A549 (cell line): ENCODE results near the gene VWA8. TPM values are rescaled to one million over a fixed set of nuclear protein-coding genes. Genes with fewer than 3 reads are reported as not detected.

ENCODE experiments used
- ATAC-seq, 2 experiments: fragments of 200-7000 bp in 1 of 2; fragments of >200 bp in 1 of 2; cut with Nextera tagmentation in 1 of 2; cut with Tn5 transposase in 1 of 2; 3 replicates each; pipeline versions ENCODE4 v1.8.0 to v1.9.1; 2018 to 2020; ENCODE audit warnings: mild to moderate bottlenecking in 1 of 2, moderate library complexity in 1 of 2
- CTCF ChIA-PET: fragments of 300-600 bp; sonication (Branson Sonifier 250); formaldehyde crosslinking; extraction: SDS; loops from one replicate; lab custom pipeline; 2021; ENCODE audit warnings: antibody characterized with exemption, inconsistent platforms; lab: Yijun Ruan, JAX
- POLR2A ChIA-PET: fragments of 350-600 bp; formaldehyde crosslinking; extraction: SDS; loops from one replicate; lab custom pipeline; 2021; ENCODE audit warnings: antibody characterized with exemption, inconsistent platforms; lab: Yijun Ruan, JAX
- DNase-seq, 2 experiments: peaks; one replicate each; pipeline versions ENCODE4 v3.0.0 to v3.0.0-alpha.2; 2011 to 2016; ENCODE audit warnings: low read depth in 1 of 2, low spot score in 1 of 2
- FAIRE-seq: peaks from 2 replicates; lab custom pipeline; 2011; peaks lifted over from hg19 to GRCh38; lab: Jason Lieb, UNC
- H3K27ac ChIP-seq, 2 experiments: fragments of >200 bp; sonication (Bioruptor Twin); formaldehyde crosslinking; 3 replicates each; pipeline ENCODE4 v1.5.1; 2016 to 2017
- H3K4me1 ChIP-seq: fragments of >200 bp; sonication (Bioruptor Twin); formaldehyde crosslinking; 3 replicates; pipeline ENCODE4 v1.6.1; 2016
- H3K4me2 ChIP-seq: fragments of >200 bp; sonication (Bioruptor Twin); formaldehyde crosslinking; 3 replicates; pipeline ENCODE4 v1.6.1; 2016
- H3K4me3 ChIP-seq: fragments of >200 bp; sonication (Bioruptor Twin); formaldehyde crosslinking; 3 replicates; pipeline ENCODE4 v1.5.1; 2016
- H3K9me3 ChIP-seq: fragments of >200 bp; sonication (Bioruptor Twin); formaldehyde crosslinking; 3 replicates; pipeline ENCODE4 v1.6.1; 2016
- BHLHE40 ChIP-seq: IDR thresholded peaks from 2 replicates; pipeline ENCODE4 v1.6.1; 2012; ENCODE audit warnings: low read depth, low read length, inconsistent platforms
- CBX8 ChIP-seq: fragments of 200-600 bp; sonication (generic); IDR thresholded peaks from 2 replicates; pipeline ENCODE4 v1.6.1; 2016
- CHD4 ChIP-seq: fragments of 200-600 bp; sonication (generic); IDR thresholded peaks from 2 replicates; pipeline ENCODE4 v1.6.1; 2016; ENCODE audit warnings: antibody characterized with exemption, mild to moderate bottlenecking, borderline replicate concordance
- ESRRA ChIP-seq: fragments of 150-350 bp; IDR thresholded peaks from 2 replicates; pipeline ENCODE4 v1.6.1; 2014; ENCODE audit warnings: mild to moderate bottlenecking, low read length, borderline replicate concordance
- FOSL2 ChIP-seq, 2 experiments: fragments of 450-650 bp in 1 of 2; fragments of >200 bp in 1 of 2; sonication (Bioruptor Twin) in 1 of 2; formaldehyde crosslinking; IDR thresholded peaks; 2 replicates each; pipeline versions ENCODE4 v1.5.0 to v1.6.1; 2016 to 2020; ENCODE audit warnings: mild to moderate bottlenecking in 1 of 2, moderate library complexity in 1 of 2
- GATA3 ChIP-seq: IDR thresholded peaks from 2 replicates; pipeline ENCODE4 v1.6.1; 2012; ENCODE audit warnings: borderline replicate concordance
- HDAC2 ChIP-seq: fragments of 200-600 bp; sonication (generic); IDR thresholded peaks from 2 replicates; pipeline ENCODE4 v1.6.1; 2016
- HOXA7 ChIP-seq: fragments of 250-450 bp; sonication (Bioruptor Pico); IDR thresholded peaks from 2 replicates; pipeline ENCODE4 v1.5.0; 2020; ENCODE audit warnings: mild to moderate bottlenecking, moderate library complexity
- JUNB ChIP-seq: fragments of >200 bp; sonication (Bioruptor Twin); formaldehyde crosslinking; IDR thresholded peaks from 2 replicates; pipeline ENCODE4 v1.6.1; 2016
- MAFK ChIP-seq: fragments of 450-650 bp; IDR thresholded peaks from 2 replicates; pipeline ENCODE4 v1.6.1; 2014; ENCODE audit not compliant: partially characterized antibody
- MAZ ChIP-seq: fragments of 150-350 bp; IDR thresholded peaks from 2 replicates; pipeline ENCODE4 v1.6.1; 2014; ENCODE audit warnings: antibody characterized with exemption, low read depth, low read length, borderline replicate concordance
- NFE2L2 ChIP-seq: fragments of 150-350 bp; conservative IDR thresholded peaks from 2 replicates; pipeline ENCODE4 v1.6.1; 2014; ENCODE audit warnings: low read length
- PHF8 ChIP-seq: fragments of 200-600 bp; sonication (generic); IDR thresholded peaks from 2 replicates; pipeline ENCODE4 v1.6.1; 2016; ENCODE audit warnings: low read depth, mild to moderate bottlenecking, antibody characterized with exemption, moderate library complexity, borderline replicate concordance
- POLR2AphosphoS2 ChIP-seq: conservative IDR thresholded peaks from 2 replicates; pipeline ENCODE4 v1.6.1; 2012; ENCODE audit warnings: low read length, improper control_type of control experiment, inconsistent platforms
- RAD21 ChIP-seq, 2 experiments: fragments of >200 bp in 1 of 2; sonication (Bioruptor Twin) in 1 of 2; formaldehyde crosslinking in 1 of 2; IDR thresholded peaks in 1 of 2; conservative IDR thresholded peaks in 1 of 2; 2 replicates in 1 of 2; 3 replicates in 1 of 2; pipeline ENCODE4 v1.6.1; 2012 to 2018; ENCODE audit warnings: inconsistent platforms in 1 of 2
- RARB ChIP-seq: fragments of 250-450 bp; sonication (Bioruptor Pico); IDR thresholded peaks from 2 replicates; pipeline ENCODE4 v1.8.0; 2021; ENCODE audit warnings: mild to moderate bottlenecking, moderate library complexity
- RNF2 ChIP-seq: fragments of 200-600 bp; sonication (generic); IDR thresholded peaks from 2 replicates; pipeline ENCODE4 v1.6.1; 2016; ENCODE audit warnings: low read depth, mild to moderate bottlenecking, antibody characterized with exemption, moderate library complexity, borderline replicate concordance
- SMC3 ChIP-seq: fragments of >200 bp; sonication (Bioruptor Twin); formaldehyde crosslinking; IDR thresholded peaks from 3 replicates; pipeline ENCODE4 v1.6.1; 2018; ENCODE audit warnings: inconsistent platforms
- TP53 ChIP-seq: fragments of 250-450 bp; sonication (Bioruptor Pico); IDR thresholded peaks from 2 replicates; pipeline ENCODE4 v1.5.0; 2021; ENCODE audit warnings: mild to moderate bottlenecking, moderate library complexity
- WGBS: methylation state at CpG from one replicate; pipeline ENCODE4 v1.1.6; 2017; ENCODE audit errors: missing lambda C conversion rate; 5-methylcytosine and 5-hydroxymethylcytosine counted together
- polyA plus RNA-seq, 4 experiments: library from polyadenylated mRNA; depleted of rRNA in 3 of 4; stranded (reverse); fragments of >200 nt; fragmentation: RNase III in 1 of 4; extraction: RNeasy Plus Mini Kit Qiagen cat#74134 plus additional on column Dnase treatment in 1 of 4; gene quantifications; 2 replicates in 3 of 4; 3 replicates in 1 of 4; pipeline ENCODE4 v1.2.3, GENCODE V29; 2011 to 2017
- TF ChIP-seq, protein P1 (sequence below): IDR thresholded peaks from 2 replicates; pipeline ENCODE4 v1.6.1; 2012
- TF ChIP-seq, protein P2 (sequence below): IDR thresholded peaks from 2 replicates; pipeline ENCODE4 v1.6.1; 2012; ENCODE audit warnings: low read depth, borderline replicate concordance
- TF ChIP-seq, protein P3 (sequence below): fragments of 200-600 bp; sonication (generic); IDR thresholded peaks from 2 replicates; pipeline ENCODE4 v1.6.1; 2016; ENCODE audit warnings: antibody characterized with exemption, mild to moderate bottlenecking, moderate library complexity
- TF ChIP-seq, protein P4 (sequence below): fragments of >200 bp; sonication (Bioruptor Twin); formaldehyde crosslinking; IDR thresholded peaks from 3 replicates; pipeline ENCODE4 v1.6.1; 2016

VWA8 gene
- polyA plus RNA-seq, 2 of the 4 experiments (the other 2 are of a cell fraction), result 6.4 to 15.3 TPM

DNA sequence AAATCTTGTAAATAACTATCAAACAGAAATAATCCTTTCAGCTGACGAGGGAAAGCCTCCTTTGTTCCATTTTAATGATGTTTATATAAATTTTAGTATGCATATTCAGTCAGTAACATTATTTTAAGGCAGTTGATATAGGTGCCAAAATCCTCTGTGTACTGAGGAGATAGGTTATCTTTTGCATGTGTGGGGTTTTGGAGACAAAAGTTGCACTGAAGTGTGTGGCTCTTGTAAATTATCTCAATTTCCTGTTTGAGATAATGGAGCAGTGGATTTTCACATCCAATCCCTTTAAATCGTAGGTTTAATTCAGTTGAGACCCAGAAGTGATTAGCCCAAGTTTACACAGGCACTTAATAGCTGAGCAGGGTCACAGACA lies 396.9 kb downstream of the VWA8 start:
- Histone ChIP-seq H3K4me2 (no peak overlapping the region), H3K9me3 (no peaks in the 10 kb centered on the region), H3K4me1 (peaks cover 4% of the 10 kb centered on the region; the same call in 1 of the 3 replicates), H3K27ac (no peak overlapping the region), H3K4me3 (no peak overlapping the region)
- CTCF ChIA-PET, result interaction anchor here (1.0 to 1.1 kb wide), 2 partner anchors 36 to 105 kb away, joined by 4 read pairs; no protein-coding TSS in a partner anchor
- no peak for DNase-seq
- POLR2A ChIA-PET, result no interaction called here
- no peak for TF ChIP-seq POLR2AphosphoS2
- TF ChIP-seq, protein P1, sequence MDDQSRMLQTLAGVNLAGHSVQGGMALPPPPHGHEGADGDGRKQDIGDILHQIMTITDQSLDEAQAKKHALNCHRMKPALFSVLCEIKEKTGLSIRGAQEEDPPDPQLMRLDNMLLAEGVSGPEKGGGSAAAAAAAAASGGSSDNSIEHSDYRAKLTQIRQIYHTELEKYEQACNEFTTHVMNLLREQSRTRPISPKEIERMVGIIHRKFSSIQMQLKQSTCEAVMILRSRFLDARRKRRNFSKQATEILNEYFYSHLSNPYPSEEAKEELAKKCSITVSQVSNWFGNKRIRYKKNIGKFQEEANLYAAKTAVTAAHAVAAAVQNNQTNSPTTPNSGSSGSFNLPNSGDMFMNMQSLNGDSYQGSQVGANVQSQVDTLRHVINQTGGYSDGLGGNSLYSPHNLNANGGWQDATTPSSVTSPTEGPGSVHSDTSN, result no peak
- TF ChIP-seq CHD4, result no peak
- TF ChIP-seq, protein P2, sequence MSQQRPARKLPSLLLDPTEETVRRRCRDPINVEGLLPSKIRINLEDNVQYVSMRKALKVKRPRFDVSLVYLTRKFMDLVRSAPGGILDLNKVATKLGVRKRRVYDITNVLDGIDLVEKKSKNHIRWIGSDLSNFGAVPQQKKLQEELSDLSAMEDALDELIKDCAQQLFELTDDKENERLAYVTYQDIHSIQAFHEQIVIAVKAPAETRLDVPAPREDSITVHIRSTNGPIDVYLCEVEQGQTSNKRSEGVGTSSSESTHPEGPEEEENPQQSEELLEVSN, result no peak
- no peak for TF ChIP-seq NFE2L2
- TF ChIP-seq RAD21 (conservative IDR thresholded peaks at IDR 0.05 in 1 of 2, IDR thresholded peaks at IDR 0.05 in 1 of 2), result no peak
- WGBS, result 71% methylated on average over 2 of the region's 2 CpGs
- ATAC-seq, result no peak
- FAIRE-seq, result no peak

DNA sequence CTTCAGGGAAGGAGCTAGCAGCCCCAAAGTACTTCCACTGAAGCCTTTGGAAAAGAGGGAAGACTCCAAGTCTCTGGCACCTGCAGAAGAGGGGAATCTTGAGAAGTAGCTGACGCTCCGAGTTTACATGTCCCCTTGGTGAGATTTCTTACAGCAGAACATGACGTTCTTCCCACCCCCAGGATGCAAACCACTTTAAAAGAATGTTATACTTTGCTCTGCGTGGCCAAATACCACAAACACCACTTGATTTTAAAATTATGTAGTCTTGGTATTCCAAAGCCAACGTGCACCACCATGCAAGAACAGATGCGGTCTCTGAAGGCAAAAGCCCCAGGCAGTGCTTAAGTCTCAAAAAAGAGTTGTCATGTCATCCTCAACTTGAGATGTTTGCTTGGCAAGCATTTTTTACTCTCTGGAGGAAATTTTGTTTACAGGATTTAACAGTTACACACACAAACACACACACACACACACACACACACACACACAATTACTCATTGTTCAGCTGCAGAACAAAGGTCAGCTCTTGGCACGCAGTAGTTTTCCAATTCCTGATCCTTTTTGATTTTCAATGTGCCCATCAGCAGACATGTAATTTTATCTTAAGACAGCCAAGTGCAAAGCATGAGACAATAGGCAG lies 397.4 kb downstream of the VWA8 start:
- no peak overlapping the region for H3K4me2 ChIP-seq
- TF ChIP-seq, protein P3, sequence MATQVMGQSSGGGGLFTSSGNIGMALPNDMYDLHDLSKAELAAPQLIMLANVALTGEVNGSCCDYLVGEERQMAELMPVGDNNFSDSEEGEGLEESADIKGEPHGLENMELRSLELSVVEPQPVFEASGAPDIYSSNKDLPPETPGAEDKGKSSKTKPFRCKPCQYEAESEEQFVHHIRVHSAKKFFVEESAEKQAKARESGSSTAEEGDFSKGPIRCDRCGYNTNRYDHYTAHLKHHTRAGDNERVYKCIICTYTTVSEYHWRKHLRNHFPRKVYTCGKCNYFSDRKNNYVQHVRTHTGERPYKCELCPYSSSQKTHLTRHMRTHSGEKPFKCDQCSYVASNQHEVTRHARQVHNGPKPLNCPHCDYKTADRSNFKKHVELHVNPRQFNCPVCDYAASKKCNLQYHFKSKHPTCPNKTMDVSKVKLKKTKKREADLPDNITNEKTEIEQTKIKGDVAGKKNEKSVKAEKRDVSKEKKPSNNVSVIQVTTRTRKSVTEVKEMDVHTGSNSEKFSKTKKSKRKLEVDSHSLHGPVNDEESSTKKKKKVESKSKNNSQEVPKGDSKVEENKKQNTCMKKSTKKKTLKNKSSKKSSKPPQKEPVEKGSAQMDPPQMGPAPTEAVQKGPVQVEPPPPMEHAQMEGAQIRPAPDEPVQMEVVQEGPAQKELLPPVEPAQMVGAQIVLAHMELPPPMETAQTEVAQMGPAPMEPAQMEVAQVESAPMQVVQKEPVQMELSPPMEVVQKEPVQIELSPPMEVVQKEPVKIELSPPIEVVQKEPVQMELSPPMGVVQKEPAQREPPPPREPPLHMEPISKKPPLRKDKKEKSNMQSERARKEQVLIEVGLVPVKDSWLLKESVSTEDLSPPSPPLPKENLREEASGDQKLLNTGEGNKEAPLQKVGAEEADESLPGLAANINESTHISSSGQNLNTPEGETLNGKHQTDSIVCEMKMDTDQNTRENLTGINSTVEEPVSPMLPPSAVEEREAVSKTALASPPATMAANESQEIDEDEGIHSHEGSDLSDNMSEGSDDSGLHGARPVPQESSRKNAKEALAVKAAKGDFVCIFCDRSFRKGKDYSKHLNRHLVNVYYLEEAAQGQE, result no peak
- TF ChIP-seq MAFK, result peak; percentile 18
- no peak for TF ChIP-seq FOSL2 (IDR thresholded peaks at IDR 0.05)
- peak; percentile 27; the same call in 1 of the 2 replicates for TF ChIP-seq FOSL2 (CRISPR knock-in tag; IDR thresholded peaks at IDR 0.05)
- TF ChIP-seq, all 56 proteins: peak for 2
- POLR2A ChIA-PET, result no interaction called here
- Histone ChIP-seq H3K9me3 (no peaks in the 10 kb centered on the region), H3K4me3 (no peak overlapping the region), H3K4me1 (peaks cover 4% of the 10 kb centered on the region; the same call in 1 of the 3 replicates), H3K27ac (no peak overlapping the region)
- CTCF ChIA-PET, result interaction anchor here (1.0 to 1.1 kb wide), 2 partner anchors 35 to 105 kb away, joined by 4 read pairs; no protein-coding TSS in a partner anchor
- WGBS, result 72% methylated on average over 7 of the region's 7 CpGs
- FAIRE-seq, result no peak
- peak in 1 of 2 experiments; percentile 13 for DNase-seq
- ATAC-seq, result no peak

DNA sequence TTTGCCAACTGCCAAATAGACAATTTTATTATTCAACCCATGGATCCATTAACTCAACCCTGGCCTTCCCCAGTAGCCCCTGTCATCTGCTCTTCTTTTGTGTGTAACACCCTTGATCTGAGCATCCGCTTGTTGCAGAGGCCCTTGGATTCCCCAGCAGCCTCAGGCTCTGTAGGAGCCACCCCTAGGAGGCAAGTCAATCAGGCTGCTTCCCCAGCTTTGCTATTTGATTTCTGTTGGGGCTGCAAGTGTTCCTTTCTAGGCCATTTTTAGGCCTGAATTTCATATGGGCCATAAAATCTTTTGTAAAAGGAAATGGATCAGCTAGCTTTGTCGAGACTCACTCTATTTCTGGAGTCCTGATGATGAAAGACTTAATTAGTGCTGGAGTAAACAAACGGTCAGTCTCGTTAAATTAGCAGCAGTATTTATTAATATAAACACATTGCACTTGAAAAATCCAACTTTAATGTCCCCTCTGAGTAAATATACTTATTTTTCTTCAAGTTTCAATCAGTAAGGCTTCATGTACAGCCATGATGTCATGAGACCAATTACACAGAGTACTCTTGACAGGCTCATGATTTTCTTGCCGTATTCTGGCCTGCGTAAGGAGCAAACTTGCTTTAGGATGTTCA lies 398.2 kb downstream of the VWA8 start:
- WGBS, result 84% methylated on average over 6 of the region's 6 CpGs
- H3K4me1 ChIP-seq, result peaks cover 4% of the 10 kb centered on the region; the same call in 1 of the 3 replicates
- CTCF ChIA-PET, result no interaction called here
- no peak for TF ChIP-seq RNF2
- no peak for TF ChIP-seq PHF8
- TF ChIP-seq POLR2AphosphoS2, result no peak
- no peak for TF ChIP-seq MAFK
- TF ChIP-seq FOSL2 (IDR thresholded peaks at IDR 0.05), result no peak
- no peak for TF ChIP-seq FOSL2 (CRISPR knock-in tag; IDR thresholded peaks at IDR 0.05)
- no peak for TF ChIP-seq HDAC2
- no peak for TF ChIP-seq MAZ
- TF ChIP-seq, protein P4, sequence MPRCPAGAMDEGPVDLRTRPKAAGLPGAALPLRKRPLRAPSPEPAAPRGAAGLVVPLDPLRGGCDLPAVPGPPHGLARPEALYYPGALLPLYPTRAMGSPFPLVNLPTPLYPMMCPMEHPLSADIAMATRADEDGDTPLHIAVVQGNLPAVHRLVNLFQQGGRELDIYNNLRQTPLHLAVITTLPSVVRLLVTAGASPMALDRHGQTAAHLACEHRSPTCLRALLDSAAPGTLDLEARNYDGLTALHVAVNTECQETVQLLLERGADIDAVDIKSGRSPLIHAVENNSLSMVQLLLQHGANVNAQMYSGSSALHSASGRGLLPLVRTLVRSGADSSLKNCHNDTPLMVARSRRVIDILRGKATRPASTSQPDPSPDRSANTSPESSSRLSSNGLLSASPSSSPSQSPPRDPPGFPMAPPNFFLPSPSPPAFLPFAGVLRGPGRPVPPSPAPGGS, result no peak
- no peak for TF ChIP-seq RARB (CRISPR knock-in tag)
- no peak for TF ChIP-seq NFE2L2
- TF ChIP-seq HOXA7 (CRISPR knock-in tag), result no peak
- TF ChIP-seq TP53 (CRISPR knock-in tag), result no peak
- no peak for TF ChIP-seq JUNB
- TF ChIP-seq BHLHE40, result no peak
- TF ChIP-seq SMC3, result no peak
- no peak for TF ChIP-seq GATA3
- no peak for TF ChIP-seq ESRRA
- no peak for TF ChIP-seq CBX8
- H3K4me3 ChIP-seq, result no peak overlapping the region
- ATAC-seq (no peak), DNase-seq (no peak), FAIRE-seq (no peak)
- H3K4me2 ChIP-seq, result no peak overlapping the region
- H3K9me3 ChIP-seq, result no peaks in the 10 kb centered on the region
- H3K27ac ChIP-seq, result no peak overlapping the region
- POLR2A ChIA-PET, result no interaction called here
